H9 (cell line): ENCODE measurements around the gene APP. TPM values are rescaled to one million over a fixed set of nuclear protein-coding genes. Genes with fewer than 3 reads are reported as not detected.

ENCODE experiments used
- DNase-seq: peaks from one replicate; pipeline ENCODE4 v3.0.0-alpha.2; 2017
- H2AFZ ChIP-seq: one replicate; pipeline ENCODE4 v1.6.1; 2013; ENCODE audit warnings: mild to moderate bottlenecking, low read length, control low read depth, moderate library complexity
- H2AK5ac ChIP-seq: 2 replicates; pipeline ENCODE4 v1.6.1; 2013; ENCODE audit warnings: low read length, control low read depth, mixed read lengths; ENCODE audit not compliant: insufficient read length
- H2BK120ac ChIP-seq: one replicate; pipeline ENCODE4 v1.6.1; 2013; ENCODE audit warnings: low read depth, mild to moderate bottlenecking, low read length, control low read depth, inconsistent platforms; ENCODE audit not compliant: poor library complexity, severe bottlenecking
- H2BK12ac ChIP-seq: 2 replicates; pipeline ENCODE4 v1.6.1; 2013; ENCODE audit warnings: low read length, control low read depth, mixed read lengths, low read depth; ENCODE audit not compliant: insufficient read length
- H2BK15ac ChIP-seq: 2 replicates; pipeline ENCODE4 v1.6.1; 2013; ENCODE audit warnings: low read depth, low read length, control low read depth
- H2BK20ac ChIP-seq: one replicate; pipeline ENCODE4 v1.6.1; 2013; ENCODE audit warnings: low read depth, mild to moderate bottlenecking, low read length, control low read depth, inconsistent platforms; ENCODE audit not compliant: poor library complexity, severe bottlenecking
- H2BK5ac ChIP-seq: 2 replicates; pipeline ENCODE4 v1.6.1; 2013; ENCODE audit warnings: low read length, control low read depth, mixed read lengths; ENCODE audit not compliant: insufficient read length
- H3K14ac ChIP-seq: 2 replicates; pipeline ENCODE4 v1.6.1; 2013; ENCODE audit warnings: low read length, control low read depth; ENCODE audit not compliant: insufficient read depth
- H3K18ac ChIP-seq: 2 replicates; pipeline ENCODE4 v1.6.1; 2013; ENCODE audit warnings: low read depth, mild to moderate bottlenecking, mixed read lengths, low read length, control low read depth; ENCODE audit not compliant: insufficient read length
- H3K23ac ChIP-seq: 2 replicates; pipeline ENCODE4 v1.6.1; 2013; ENCODE audit warnings: low read length, control low read depth, mixed read lengths, low read depth; ENCODE audit not compliant: insufficient read length
- H3K23me2 ChIP-seq: 2 replicates; pipeline ENCODE4 v1.6.1; 2013; ENCODE audit warnings: low read depth, mild to moderate bottlenecking, mixed read lengths, low read length, control low read depth; ENCODE audit not compliant: insufficient read length, poor library complexity, severe bottlenecking
- H3K27ac ChIP-seq: 2 replicates; pipeline ENCODE4 v1.5.1; 2013; ENCODE audit warnings: low read length, control low read depth, mixed read lengths, low read depth; ENCODE audit not compliant: insufficient read length
- H3K27me3 ChIP-seq: 2 replicates; pipeline ENCODE4 v1.6.1; 2013; ENCODE audit warnings: low read length, control low read depth, inconsistent platforms; ENCODE audit not compliant: insufficient read depth
- H3K4ac ChIP-seq: 2 replicates; pipeline ENCODE4 v1.6.1; 2013; ENCODE audit warnings: low read depth, mild to moderate bottlenecking, control low read depth, inconsistent platforms, low read length, moderate library complexity
- H3K4me1 ChIP-seq: 2 replicates; pipeline ENCODE4 v1.6.1; 2013; ENCODE audit warnings: low read length, control low read depth, inconsistent platforms; ENCODE audit not compliant: insufficient read depth
- H3K4me2 ChIP-seq: 2 replicates; pipeline ENCODE4 v1.6.1; 2013; ENCODE audit warnings: low read length, control low read depth, mixed read lengths; ENCODE audit not compliant: insufficient read length, insufficient read depth
- H3K56ac ChIP-seq: 2 replicates; pipeline ENCODE4 v1.6.1; 2013; ENCODE audit warnings: low read depth, mild to moderate bottlenecking, mixed read lengths, low read length, control low read depth; ENCODE audit not compliant: insufficient read length
- H3K79me1 ChIP-seq: 2 replicates; pipeline ENCODE4 v1.6.1; 2013; ENCODE audit warnings: low read depth, mild to moderate bottlenecking, moderate library complexity, low read length, control low read depth, inconsistent platforms; ENCODE audit not compliant: insufficient read depth, poor library complexity, severe bottlenecking
- H3K79me2 ChIP-seq: 2 replicates; pipeline ENCODE4 v1.6.1; 2013; ENCODE audit warnings: low read length, control low read depth, inconsistent platforms; ENCODE audit not compliant: insufficient read depth
- H3K9ac ChIP-seq: 2 replicates; pipeline ENCODE4 v1.6.1; 2013; ENCODE audit warnings: low read length, control low read depth, mixed read lengths; ENCODE audit not compliant: insufficient read length; ENCODE audit errors: extremely low read depth
- H3K9me3 ChIP-seq: one replicate; pipeline ENCODE4 v1.6.1; 2013; ENCODE audit warnings: low read depth, low read length, inconsistent platforms; ENCODE audit not compliant: control insufficient read depth
- H3T11ph ChIP-seq: one replicate; pipeline ENCODE4 v1.6.1; 2013; ENCODE audit warnings: mild to moderate bottlenecking, low read length, control low read depth, inconsistent platforms
- H4K20me1 ChIP-seq: one replicate; pipeline ENCODE4 v1.6.1; 2013; ENCODE audit not compliant: control insufficient read depth, insufficient read length, insufficient read depth
- H4K5ac ChIP-seq: 2 replicates; pipeline ENCODE4 v1.6.1; 2013; ENCODE audit warnings: low read depth, mild to moderate bottlenecking, mixed read lengths, low read length, control low read depth; ENCODE audit not compliant: insufficient read length
- H4K8ac ChIP-seq: replicated peaks from 2 replicates; pipeline ENCODE4 v1.6.1; 2013; ENCODE audit warnings: low read length, control low read depth, mixed read lengths, low read depth; ENCODE audit not compliant: insufficient read length
- H4K91ac ChIP-seq: 2 replicates; pipeline ENCODE4 v1.6.1; 2013; ENCODE audit warnings: low read depth, mild to moderate bottlenecking, moderate library complexity, mixed read lengths, low read length, control low read depth; ENCODE audit not compliant: insufficient read length
- H3K27ac Mint-ChIP-seq, 3 experiments: 2 replicates in 2 of 3; 3 replicates in 1 of 3; pipeline ENCODE4 v1.8.0; 2020 to 2021; ENCODE audit warnings: mixed read lengths in 3 of 3, mild to moderate bottlenecking in 1 of 3, moderate library complexity in 1 of 3
- H3K27me3 Mint-ChIP-seq: 2 replicates; pipeline ENCODE4 v1.8.0; 2021; ENCODE audit warnings: low read depth, mild to moderate bottlenecking, moderate library complexity, mixed read lengths
- H3K36me3 Mint-ChIP-seq, 3 experiments: 2 replicates in 2 of 3; 3 replicates in 1 of 3; pipeline ENCODE4 v1.8.0; 2020 to 2021; ENCODE audit warnings: low read depth in 3 of 3, mixed read lengths in 3 of 3; ENCODE audit not compliant: insufficient read depth in 1 of 3
- H3K4me1 Mint-ChIP-seq, 2 experiments: 2 replicates each; pipeline ENCODE4 v1.8.0; 2020; ENCODE audit warnings: mixed read lengths in 2 of 2
- H3K4me3 Mint-ChIP-seq, 2 experiments: 2 replicates in 1 of 2; 3 replicates in 1 of 2; pipeline ENCODE4 v1.8.0; 2020 to 2021; ENCODE audit warnings: mild to moderate bottlenecking in 2 of 2, mixed read lengths in 2 of 2, moderate library complexity in 1 of 2
- H3K9me3 Mint-ChIP-seq, 2 experiments: 2 replicates in 1 of 2; 3 replicates in 1 of 2; pipeline ENCODE4 v1.8.0; 2020; ENCODE audit warnings: mild to moderate bottlenecking in 2 of 2, mixed read lengths in 2 of 2, moderate library complexity in 1 of 2
- CTCF ChIP-seq: fragments of 200-600 bp; sonication (generic); conservative IDR thresholded peaks from 3 replicates; pipeline ENCODE4 v1.8.0; 2021; ENCODE audit warnings: antibody characterized with exemption, mild to moderate bottlenecking
- WGBS: extraction: QIAGEN DNeasy Blood & Tissue Kit; methylation state at CpG from one replicate; pipeline ENCODE4 v1.1.7; 2013; ENCODE audit warnings: missing lambda C conversion rate, low lambda C conversion rate, mixed read lengths; ENCODE audit not compliant: insufficient read length; ENCODE audit errors: extremely low coverage; 5-methylcytosine and 5-hydroxymethylcytosine counted together
- total RNA-seq: library from RNA; stranded (reverse); gene quantifications from 2 replicates; pipeline ENCODE4 v1.2.1, GENCODE V29; 2021

APP gene
- total RNA-seq, 1 experiment from 2014 or later: 380 TPM

GRCh38 chr21:26177187-26177586 lies 6.6 kb upstream of the APP start:
- no peak for DNase-seq
- no peaks in the 10 kb centered on the region; the same call in 1 of the 2 replicates for H3K27me3 Mint-ChIP-seq

More at GRCh38 chr21:26177187-26177586, 6.6 kb upstream of the APP start:
- H3K36me3 Mint-ChIP-seq: no peaks in the 10 kb centered on the region
- Histone ChIP-seq H3K9ac (no peak overlapping the region), H4K8ac (no peak overlapping the region), H2BK5ac (no peak overlapping the region), H2AK5ac (no peak overlapping the region), H3K27ac (no peak overlapping the region), H3K56ac (no peak overlapping the region), H3K18ac (no peak overlapping the region), H4K91ac (no peak overlapping the region), H4K5ac (no peak overlapping the region), H3K4me1 (peaks cover 3% of the 10 kb centered on the region; the same call in 1 of the 2 replicates), H3K23me2 (no peaks in the 10 kb centered on the region), H2BK120ac (no peak overlapping the region), H3T11ph (no peak overlapping the region), H2AFZ (no peak overlapping the region), H3K14ac (no peak overlapping the region), H3K79me2 (no peaks in the 10 kb centered on the region), H2BK12ac (no peak overlapping the region), H2BK15ac (no peak overlapping the region), H3K79me1 (no peaks in the 10 kb centered on the region), H3K4ac (no peak overlapping the region), H3K23ac (no peak overlapping the region), H2BK20ac (no peak overlapping the region), H4K20me1 (no peaks in the 10 kb centered on the region), H3K9me3 (no peaks in the 10 kb centered on the region), H3K27me3 (no peaks in the 10 kb centered on the region), H3K4me2 (no peak overlapping the region)
- TF ChIP-seq CTCF: no peak
- no peaks in the 10 kb centered on the region for H3K9me3 Mint-ChIP-seq
- peaks cover 3 to 17% of the 10 kb centered on the region in 2 experiments; a peak in 3 of 4 replicates for H3K4me1 Mint-ChIP-seq
- H3K4me3 Mint-ChIP-seq: no peak overlapping the region
- no CpG with 5 or more reads among the region's 5 CpGs for WGBS
- H3K27ac Mint-ChIP-seq: no peak overlapping the region
